Activated CD4-positive, alpha-beta T cell treated with anti-CD3 and anti-CD28 coated beads for 36 hours (primary cell): ENCODE data around the gene LMLN. TPM values are rescaled to one million over a fixed set of nuclear protein-coding genes. Genes with fewer than 3 reads are reported as not detected.

ENCODE experiments used
- ATAC-seq: fragments of 200-7000 bp; cut with Tn5 transposase; one replicate; pipeline ENCODE4 v1.10.0; 2021; ENCODE audit warnings: mild to moderate bottlenecking, moderate library complexity
- CTCF ChIA-PET: fragments of 350-600 bp; sonication (Branson Sonifier 250); formaldehyde crosslinking; loops from one replicate; lab custom pipeline; 2021; ENCODE audit warnings: antibody characterized with exemption; lab: Charles Lee
- POLR2A ChIA-PET: fragments of 350-600 bp; sonication (Branson Sonifier 250); formaldehyde crosslinking; loops from one replicate; lab custom pipeline; 2021; ENCODE audit warnings: antibody characterized with exemption, inconsistent platforms; lab: Charles Lee
- DNase-seq: peaks from one replicate; pipeline ENCODE4 v3.0.0-alpha.2; 2020
- H3K27ac Mint-ChIP-seq: one replicate; pipeline ENCODE4 v1.8.0; 2021; ENCODE audit warnings: mixed read lengths
- H3K27me3 Mint-ChIP-seq: one replicate; pipeline ENCODE4 v1.8.0; 2021; ENCODE audit warnings: mixed read lengths
- H3K36me3 Mint-ChIP-seq: one replicate; pipeline ENCODE4 v1.8.0; 2021; ENCODE audit warnings: low read depth, mixed read lengths
- H3K4me1 Mint-ChIP-seq: one replicate; pipeline ENCODE4 v1.8.0; 2021; ENCODE audit warnings: mixed read lengths
- H3K4me3 Mint-ChIP-seq: one replicate; pipeline ENCODE4 v1.8.0; 2021; ENCODE audit warnings: mild to moderate bottlenecking, moderate library complexity, mixed read lengths
- H3K9me3 Mint-ChIP-seq: one replicate; pipeline ENCODE4 v1.8.0; 2021; ENCODE audit warnings: low read depth, mixed read lengths
- intact Hi-C, 2 experiments: fragments of 100-400 bp; cut with DNase I in 1 of 2; cut with micrococcal nuclease in 1 of 2; formaldehyde crosslinking; loops; one replicate each; pipeline versions ENCODE4 v1.14.2 to v1.15.1; 2022 to 2024; cut with DNase I, micrococcal nuclease
- total RNA-seq, 2 experiments: library from RNA; stranded (reverse); gene quantifications; one replicate each; pipeline ENCODE4 v1.2.3, GENCODE V29; 2021

The LMLN gene
- total RNA-seq, 2 experiments from 2014 or later = 4.3 to 7.7 TPM

DNA sequence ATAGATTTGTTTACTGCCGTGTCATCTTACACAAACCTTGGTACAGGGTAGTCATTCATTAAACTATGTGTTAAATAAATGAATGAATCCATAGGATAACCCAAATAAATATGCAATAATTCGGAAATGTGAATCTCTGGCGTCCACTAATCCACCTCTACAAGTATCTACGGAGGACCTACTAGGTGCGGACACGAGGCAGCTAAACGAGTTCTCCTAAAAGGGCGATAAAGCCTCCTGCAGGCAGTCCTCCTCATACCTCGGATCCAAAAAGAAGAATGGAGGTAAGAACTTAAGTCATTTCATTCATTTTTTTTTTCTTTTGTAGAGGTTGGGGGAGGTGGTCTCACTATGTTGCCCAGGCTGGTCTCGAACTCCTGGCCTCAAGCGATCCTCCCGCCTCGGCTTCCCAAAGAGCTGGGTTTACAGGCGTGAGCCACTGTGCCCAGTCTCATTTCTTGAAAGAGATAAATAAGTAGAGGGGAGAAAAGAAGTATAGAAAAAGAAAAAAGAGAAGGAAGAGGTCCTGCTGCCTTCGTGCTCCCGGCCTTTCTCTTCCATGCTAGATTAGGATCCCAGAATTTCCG, 10.7 kb upstream of the LMLN start:
- Mint-ChIP-seq H3K4me3 (peak overlapping the region; percentile 87), H3K27me3 (no peaks in the 10 kb centered on the region), H3K27ac (peak overlapping the region; percentile 97), H3K9me3 (no peaks in the 10 kb centered on the region), H3K36me3 (peaks cover 43% of the 10 kb centered on the region), H3K4me1 (peaks cover 42% of the 10 kb centered on the region)
- ChIA-PET CTCF (interaction anchor here (1.4 to 2.0 kb wide), 2 partner anchors 37 to 44 kb away, joined by 3 to 8 read pairs; no protein-coding TSS in a partner anchor), POLR2A (interaction anchor here (0.5 to 0.9 kb wide), 5 partner anchors 16 to 131 kb away, joined by 3 to 4 read pairs (median 3); no protein-coding TSS in a partner anchor)
- intact Hi-C loops = loop anchor here (1.0 to 2.0 kb wide), 2 partner anchors 43 to 158 kb away; partner anchors contain the start of gene LRCH3 (in 1 of the 2)
- DNase-seq (no peak), ATAC-seq (no peak)

DNA sequence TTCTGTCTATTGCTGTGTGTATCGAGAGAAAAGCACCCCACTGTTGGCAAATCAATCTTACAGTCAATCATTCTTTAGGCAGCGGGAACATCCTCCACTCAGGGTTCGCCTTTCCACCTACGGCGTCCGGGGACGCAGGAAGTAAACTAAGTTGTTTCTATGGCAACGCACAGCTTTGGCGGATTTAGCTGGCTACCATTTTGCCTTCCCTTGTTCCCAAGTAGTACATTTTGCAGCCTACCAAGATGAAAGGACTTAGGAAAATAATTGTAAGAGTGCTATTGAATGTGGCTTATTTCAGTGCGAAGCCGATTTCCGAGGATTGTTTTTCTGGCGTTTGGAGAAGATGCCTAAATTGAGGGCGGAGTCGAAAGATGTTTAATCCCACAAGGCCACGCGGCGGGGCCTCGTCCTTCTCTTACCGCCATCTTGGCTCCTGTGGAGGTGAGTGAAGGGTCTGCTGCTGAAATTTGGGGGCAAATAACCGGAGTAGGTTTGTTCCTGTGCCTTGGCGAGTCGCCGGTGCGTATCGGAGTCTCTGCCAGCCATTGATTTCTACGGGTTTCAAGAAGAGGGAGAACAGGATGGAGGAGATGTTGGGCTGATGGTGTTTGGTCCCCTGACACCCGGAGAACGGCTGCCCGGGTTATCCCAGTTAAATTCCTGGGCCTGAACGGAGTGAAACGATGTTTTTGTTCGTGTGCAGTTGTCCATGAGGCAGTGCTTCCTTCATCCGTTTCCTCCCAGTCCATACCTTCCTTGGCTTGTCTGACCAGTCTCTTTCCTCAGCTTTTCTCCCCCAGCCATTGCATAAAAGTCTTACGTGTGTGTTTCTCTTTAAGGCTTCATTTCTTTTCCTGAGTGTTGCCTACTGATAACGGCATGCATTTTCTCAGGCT, 10.0 kb upstream of the LMLN start, which contains the start of gene RPL35A:
RPL35A (plus strand) TSS at position 413 of the 899 bp plus-strand sequence. CDS start 778 bp downstream, outside the sequence.
- POLR2A ChIA-PET = interaction anchor here (0.5 to 1.4 kb wide), 7 partner anchors 9 to 130 kb away, joined by 3 to 6 read pairs (median 3); no protein-coding TSS in a partner anchor
- Mint-ChIP-seq H3K9me3 (no peaks in the 10 kb centered on the region), H3K27me3 (no peaks in the 10 kb centered on the region), H3K36me3 (peaks cover 51% of the 10 kb centered on the region), H3K4me1 (peaks cover 47% of the 10 kb centered on the region), H3K4me3 (peak within 1 kb of the TSS; percentile 87), H3K27ac (peak within 1 kb of the TSS; percentile 97)
- intact Hi-C loops = loop anchor here (1.0 to 2.0 kb wide), 9 partner anchors 9 to 395 kb away; partner anchors contain the start of genes BDH1 (in 1 of the 2), FYTTD1 (in 1 of the 2), LMLN (in 1 of the 2) and LRCH3 (in 1 of the 2)
- DNase-seq = peak; percentile 90
- peak; percentile 89 for ATAC-seq
- CTCF ChIA-PET = interaction anchor here (1.3 to 2.0 kb wide), 2 partner anchors 44 to 122 kb away, joined by 3 to 8 read pairs; no protein-coding TSS in a partner anchor

DNA sequence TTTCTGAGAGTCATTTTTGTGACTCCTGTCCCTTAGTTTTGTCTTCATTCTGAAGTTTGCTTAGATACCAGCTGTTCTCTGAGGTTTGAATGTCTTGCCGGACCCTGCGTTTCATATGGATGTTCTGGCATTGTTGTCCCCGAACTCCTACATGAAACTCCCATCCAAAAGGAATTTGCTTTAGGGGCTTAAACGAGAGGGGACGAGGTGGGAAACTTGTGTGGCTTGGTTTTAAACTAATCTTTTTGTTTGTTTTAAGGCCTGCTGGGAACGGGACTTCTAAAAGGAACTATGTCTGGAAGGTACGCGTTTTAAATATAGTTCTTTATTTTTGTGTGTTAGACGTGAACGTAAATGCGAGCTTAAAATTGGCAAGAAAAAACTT, 9.3 kb upstream of the LMLN start:
- Mint-ChIP-seq H3K9me3 (no peaks in the 10 kb centered on the region), H3K4me3 (peak overlapping the region; percentile 87), H3K27ac (peak overlapping the region; percentile 97), H3K27me3 (no peaks in the 10 kb centered on the region), H3K4me1 (peaks cover 47% of the 10 kb centered on the region), H3K36me3 (peaks cover 56% of the 10 kb centered on the region)
- ChIA-PET CTCF (interaction anchor here (0.7 to 2.0 kb wide), 4 partner anchors 45 to 408 kb away, joined by 3 to 8 read pairs (median 4); no protein-coding TSS in a partner anchor), POLR2A (interaction anchor here (0.7 to 1.4 kb wide), 3 partner anchors 9 to 130 kb away, joined by 3 to 6 read pairs (median 3); no protein-coding TSS in a partner anchor)
- intact Hi-C loops = loop anchor here (1.0 to 2.0 kb wide), 7 partner anchors 9 to 396 kb away; partner anchors contain the start of genes BDH1 (in 1 of the 2), FYTTD1 (in 1 of the 2), LMLN (in 1 of the 2) and RUBCN (in 1 of the 2)
- DNase-seq (no peak), ATAC-seq (no peak)

- H3K27ac Mint-ChIP-seq = peak overlapping the region; percentile 97
- no peaks in the 10 kb centered on the region for H3K9me3 Mint-ChIP-seq
- DNase-seq = no peak
- peak overlapping the region; percentile 87 for H3K4me3 Mint-ChIP-seq
- H3K4me1 Mint-ChIP-seq = peaks cover 47% of the 10 kb centered on the region
- no peak for ATAC-seq
- H3K36me3 Mint-ChIP-seq = peaks cover 62% of the 10 kb centered on the region
- intact Hi-C loops = loop anchor here in 1 of 2 experiments (2.0 kb wide), 4 partner anchors 203 to 397 kb away; partner anchors contain the start of genes BDH1, FYTTD1 and RUBCN
- POLR2A ChIA-PET = interaction anchor here (1.4 kb wide), 1 partner anchor 129 kb away, joined by 6 read pairs; no protein-coding TSS in a partner anchor
- CTCF ChIA-PET = interaction anchor here (0.7 to 2.0 kb wide), 4 partner anchors 46 to 409 kb away, joined by 3 to 8 read pairs (median 4); no protein-coding TSS in a partner anchor
- no peaks in the 10 kb centered on the region for H3K27me3 Mint-ChIP-seq
These were observed 8.5 kb upstream of the LMLN start for GRCh38 chr3:197951392-197951990.

DNA sequence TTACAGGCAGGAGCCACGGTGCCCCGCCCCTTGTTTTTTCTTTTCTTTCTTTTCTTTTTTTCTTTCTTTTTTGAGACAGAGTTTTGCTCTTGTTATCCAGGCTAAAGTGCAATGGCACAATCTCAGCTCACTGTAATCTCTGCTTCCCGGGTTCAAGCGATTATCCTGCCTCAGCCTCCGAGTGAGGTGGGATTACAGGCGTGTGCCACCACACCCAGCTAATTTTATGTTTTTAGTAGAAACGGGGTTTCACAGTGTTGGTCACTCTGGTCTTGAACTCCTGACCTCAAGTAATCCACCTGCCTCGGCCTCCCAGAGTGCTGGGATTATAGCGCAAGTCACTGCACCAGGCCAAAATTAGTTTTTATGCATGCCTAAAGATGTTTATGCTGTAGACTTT, 7.6 kb upstream of the LMLN start:
- Mint-ChIP-seq H3K4me3 (peak overlapping the region; percentile 87), H3K36me3 (peaks cover 70% of the 10 kb centered on the region), H3K27me3 (no peaks in the 10 kb centered on the region), H3K4me1 (peaks cover 54% of the 10 kb centered on the region), H3K9me3 (no peaks in the 10 kb centered on the region), H3K27ac (peak overlapping the region; percentile 81)
- no peak for ATAC-seq
- no peak for DNase-seq
- CTCF ChIA-PET = no interaction called here
- intact Hi-C loops = no loop called here
- POLR2A ChIA-PET = interaction anchor here (0.5 to 0.7 kb wide), 2 partner anchors 129 to 202 kb away, joined by 3 to 5 read pairs; no protein-coding TSS in a partner anchor

DNA sequence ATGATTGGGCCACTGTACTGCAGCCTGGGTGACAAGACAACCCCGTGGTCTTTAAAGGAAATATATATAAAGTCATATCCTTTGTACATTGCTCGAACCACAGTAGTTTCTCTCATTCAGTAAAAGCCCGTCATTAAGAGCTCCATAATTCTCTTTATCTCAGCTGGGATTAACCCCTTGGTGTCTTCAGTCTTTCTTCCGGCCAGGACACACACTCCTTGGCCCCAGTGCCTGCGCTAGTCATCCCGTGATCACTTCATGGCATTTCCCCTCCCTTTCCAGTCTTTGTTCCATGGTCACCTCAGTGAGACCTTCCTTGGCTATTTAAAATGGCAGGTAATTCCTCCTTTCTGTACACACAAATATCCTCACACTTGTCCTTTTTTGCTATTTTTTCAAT, 6.7 kb upstream of the LMLN start:
- ATAC-seq (no peak), DNase-seq (no peak)
- peak overlapping the region; percentile 81 for H3K27ac Mint-ChIP-seq
- H3K36me3 Mint-ChIP-seq = peaks cover 75% of the 10 kb centered on the region
- H3K9me3 Mint-ChIP-seq = no peaks in the 10 kb centered on the region
- ChIA-PET CTCF (interaction anchor here (0.8 to 1.0 kb wide), 2 partner anchors 46 to 1283 kb away, joined by 3 read pairs; no protein-coding TSS in a partner anchor), POLR2A (interaction anchor here (0.8 kb wide), 1 partner anchor 46 kb away, joined by 5 read pairs; no protein-coding TSS in a partner anchor)
- intact Hi-C loops = no loop called here
- peak overlapping the region; percentile 87 for H3K4me3 Mint-ChIP-seq
- no peaks in the 10 kb centered on the region for H3K27me3 Mint-ChIP-seq
- H3K4me1 Mint-ChIP-seq = peaks cover 62% of the 10 kb centered on the region

DNA sequence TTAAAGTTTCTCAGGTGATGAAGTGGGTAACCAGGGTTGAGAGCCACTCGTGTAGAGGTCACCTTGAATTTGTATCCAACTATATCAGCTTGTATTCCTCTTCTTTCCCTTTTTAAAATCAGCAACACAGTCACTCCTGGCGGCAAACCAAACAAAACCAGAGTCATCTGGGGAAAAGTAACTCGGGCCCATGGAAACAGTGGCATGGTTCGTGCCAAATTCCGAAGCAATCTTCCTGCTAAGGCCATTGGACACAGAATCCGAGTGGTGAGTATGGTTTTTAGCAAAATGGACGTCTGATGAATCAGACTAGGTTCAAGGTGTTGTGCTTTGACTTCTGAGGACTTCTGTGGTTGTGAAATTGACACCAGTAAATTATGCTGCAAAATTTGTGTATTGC, 6.1 kb upstream of the LMLN start:
- intact Hi-C loops = no loop called here
- Mint-ChIP-seq H3K4me3 (peak overlapping the region; percentile 87), H3K27me3 (no peaks in the 10 kb centered on the region), H3K36me3 (peaks cover 79% of the 10 kb centered on the region), H3K4me1 (peaks cover 64% of the 10 kb centered on the region), H3K27ac (peak overlapping the region; percentile 81), H3K9me3 (no peaks in the 10 kb centered on the region)
- no peak for ATAC-seq
- no peak for DNase-seq
- POLR2A ChIA-PET = interaction anchor here (0.8 kb wide), 1 partner anchor 47 kb away, joined by 5 read pairs; no protein-coding TSS in a partner anchor
- CTCF ChIA-PET = interaction anchor here (0.7 to 1.0 kb wide), 3 partner anchors 47 to 1283 kb away, joined by 3 to 4 read pairs (median 3); no protein-coding TSS in a partner anchor

GRCh38 chr3:197955892-197956477, 4.0 kb upstream of the LMLN start:
- no peaks in the 10 kb centered on the region for H3K9me3 Mint-ChIP-seq
- intact Hi-C loops = no loop called here
- ChIA-PET POLR2A (interaction anchor here (0.6 kb wide), 1 partner anchor 45 kb away, joined by 3 read pairs; no protein-coding TSS in a partner anchor), CTCF (no interaction called here)
- no peak overlapping the region for H3K4me3 Mint-ChIP-seq
- H3K4me1 Mint-ChIP-seq = peaks cover 67% of the 10 kb centered on the region
- H3K27me3 Mint-ChIP-seq = no peaks in the 10 kb centered on the region
- peak overlapping the region; percentile 59 for H3K27ac Mint-ChIP-seq
- DNase-seq (no peak), ATAC-seq (no peak)
- H3K36me3 Mint-ChIP-seq = peaks cover 71% of the 10 kb centered on the region

GRCh38 chr3:197956626-197956988, 3.4 kb upstream of the LMLN start:
- Mint-ChIP-seq H3K27ac (peak overlapping the region; percentile 48), H3K36me3 (peaks cover 65% of the 10 kb centered on the region), H3K4me1 (peaks cover 68% of the 10 kb centered on the region), H3K9me3 (no peaks in the 10 kb centered on the region), H3K27me3 (no peaks in the 10 kb centered on the region), H3K4me3 (no peak overlapping the region)
- ChIA-PET POLR2A (no interaction called here), CTCF (no interaction called here)
- intact Hi-C loops = no loop called here
- ATAC-seq = no peak
- peak; percentile 30 for DNase-seq

DNA sequence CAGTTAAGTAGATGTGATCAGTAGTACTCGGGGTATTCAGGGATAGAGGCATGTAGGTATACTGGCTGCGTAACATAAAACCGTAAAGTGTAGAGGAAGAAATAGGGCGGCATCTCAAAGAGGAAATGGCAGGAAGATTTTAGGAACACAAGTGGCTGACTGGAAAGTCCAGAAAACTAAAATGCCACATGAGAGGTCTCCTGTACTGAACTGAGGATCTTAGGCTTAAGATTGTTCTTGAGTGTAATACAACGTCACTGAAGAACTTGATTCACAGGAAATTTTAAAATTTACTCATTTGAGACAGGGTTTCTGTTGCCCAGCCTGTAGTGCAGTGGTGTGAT, 2.3 kb upstream of the LMLN start:
- intact Hi-C loops = no loop called here
- ChIA-PET CTCF (interaction anchor here (1.4 kb wide), 1 partner anchor 15 kb away, joined by 3 read pairs; no protein-coding TSS in a partner anchor), POLR2A (interaction anchor here (1.0 kb wide), 1 partner anchor 123 kb away, joined by 3 read pairs; no protein-coding TSS in a partner anchor)
- H3K27ac Mint-ChIP-seq = peak overlapping the region; percentile 48
- no peaks in the 10 kb centered on the region for H3K9me3 Mint-ChIP-seq
- peaks cover 68% of the 10 kb centered on the region for H3K4me1 Mint-ChIP-seq
- H3K4me3 Mint-ChIP-seq = peak overlapping the region; percentile 84
- H3K36me3 Mint-ChIP-seq = peaks cover 55% of the 10 kb centered on the region
- DNase-seq = no peak
- no peaks in the 10 kb centered on the region for H3K27me3 Mint-ChIP-seq
- ATAC-seq = no peak
